HepG2 (cell line): Measurements from ENCODE around the gene RAB40AL. TPM values are rescaled to one million over a fixed set of nuclear protein-coding genes. Genes with fewer than 3 reads are reported as not detected.

ENCODE experiments used
- ATAC-seq: fragments of 200-7000 bp; cut with Tn5 transposase; 3 replicates; pipeline ENCODE4 v1.9.1; 2020; ENCODE audit warnings: mild to moderate bottlenecking, moderate library complexity
- BruUV-seq: library from RNA; stranded (reverse); fragments of 400-500 nt; replicated peaks from 2 replicates; lab custom pipeline; 2021; lab: Mats Ljungman, UMichigan
- CTCF ChIA-PET: fragments of 300-600 bp; formaldehyde crosslinking; extraction: SDS; loops from one replicate; lab custom pipeline; 2021; ENCODE audit warnings: low total read pairs, inconsistent platforms, low intra/inter-chr PET ratio; lab: Yijun Ruan, JAX
- POLR2A ChIA-PET: fragments of 350-600 bp; sonication (Branson Sonifier 250); formaldehyde crosslinking; loops from one replicate; lab custom pipeline; 2020; ENCODE audit warnings: antibody characterized with exemption, inconsistent platforms; lab: Yijun Ruan, JAX
- DNase-seq: peaks from one replicate; pipeline ENCODE4 v3.0.0-alpha.2; 2015; ENCODE audit warnings: low spot score
- FAIRE-seq: peaks from 3 replicates; lab custom pipeline; 2011; peaks lifted over from hg19 to GRCh38; lab: Jason Lieb, UNC
- H2AFZ ChIP-seq: one replicate; pipeline ENCODE4 v1.6.1; 2011; ENCODE audit warnings: low read length, inconsistent platforms
- H3K27ac ChIP-seq: fragments of 300-600 bp; 3 replicates; pipeline ENCODE4 v1.8.0; 2011; ENCODE audit warnings: mixed run types, mild to moderate bottlenecking, mixed read lengths, low read length, inconsistent platforms; ENCODE audit not compliant: insufficient read depth; ENCODE audit errors: extremely low read length
- H3K27me3 ChIP-seq, 2 experiments: fragments of 200-600 bp in 1 of 2; 2 replicates in 1 of 2; 3 replicates in 1 of 2; pipeline versions ENCODE4 v1.6.0 to v1.8.0; 2011; ENCODE audit warnings: low read length in 2 of 2, mild to moderate bottlenecking in 2 of 2, moderate library complexity in 2 of 2, inconsistent platforms in 1 of 2; ENCODE audit not compliant: insufficient read depth in 2 of 2, control insufficient read depth in 1 of 2
- H3K36me3 ChIP-seq, 2 experiments: fragments of 200-600 bp in 1 of 2; replicated peaks in 1 of 2; 2 replicates in 1 of 2; 3 replicates in 1 of 2; pipeline versions ENCODE4 v1.5.1 to v1.8.0; 2011; ENCODE audit warnings: low read length in 2 of 2, inconsistent platforms in 1 of 2; ENCODE audit not compliant: insufficient read depth in 2 of 2, control insufficient read depth in 1 of 2
- H3K4me1 ChIP-seq: 2 replicates; pipeline ENCODE4 v1.5.1; 2012; ENCODE audit warnings: low read length, inconsistent platforms; ENCODE audit not compliant: insufficient read depth
- H3K4me2 ChIP-seq: 2 replicates; pipeline ENCODE4 v1.6.0; 2011; ENCODE audit warnings: low read depth, low read length, inconsistent platforms
- H3K4me3 ChIP-seq, 3 experiments: fragments of 200-600 bp in 1 of 3; sonication (generic), shearing (Covaris generic) in 1 of 3; replicated peaks in 1 of 3; 2 replicates each; pipeline ENCODE4 v1.5.1; 2011 to 2016; ENCODE audit warnings: low read length in 3 of 3, inconsistent platforms in 2 of 3, low read depth in 2 of 3, mild to moderate bottlenecking in 2 of 3, control low read depth in 1 of 3, mixed read lengths in 1 of 3; ENCODE audit not compliant: insufficient read depth in 1 of 3
- H3K79me2 ChIP-seq: one replicate; pipeline ENCODE4 v1.6.1; 2011; ENCODE audit warnings: low read length, inconsistent platforms; ENCODE audit not compliant: insufficient read depth
- H3K9ac ChIP-seq: 2 replicates; pipeline ENCODE4 v1.6.0; 2011; ENCODE audit warnings: mild to moderate bottlenecking, low read depth, low read length, inconsistent platforms; ENCODE audit not compliant: insufficient read depth
- H3K9me3 ChIP-seq: 2 replicates; pipeline ENCODE4 v1.5.1; 2012; ENCODE audit warnings: mild to moderate bottlenecking, low read length
- H4K20me1 ChIP-seq: 2 replicates; pipeline ENCODE4 v1.6.0; 2011; ENCODE audit warnings: inconsistent platforms, mild to moderate bottlenecking, low read length, moderate library complexity; ENCODE audit not compliant: insufficient read depth
- FOXA1 ChIP-seq, 2 experiments: fragments of 450-650 bp in 1 of 2; sonication (generic) in 1 of 2; formaldehyde crosslinking in 1 of 2; IDR thresholded peaks; 2 replicates each; pipeline versions ENCODE4 v1.4.0 to v1.6.1; 2016 to 2020; ENCODE audit warnings: missing genetic modification reagents in 1 of 2
- HNRNPH1 ChIP-seq: fragments of 200-400 bp; formaldehyde crosslinking; optimal IDR thresholded peaks from 2 replicates; pipeline ENCODE3; 2017; ENCODE audit warnings: mild to moderate bottlenecking, low read depth, low read length
- ISX ChIP-seq: sonication (generic); formaldehyde crosslinking; conservative IDR thresholded peaks from 2 replicates; pipeline ENCODE4 v1.5.0; 2020; ENCODE audit warnings: missing genetic modification reagents
- NCOA5 ChIP-seq: sonication (generic); formaldehyde crosslinking; IDR thresholded peaks from 2 replicates; pipeline ENCODE4 v1.4.0; 2020; ENCODE audit warnings: missing genetic modification reagents
- NFRKB ChIP-seq: fragments of 450-650 bp; IDR thresholded peaks from 2 replicates; pipeline ENCODE4 v1.6.1; 2017
- NRL ChIP-seq: sonication (generic); formaldehyde crosslinking; IDR thresholded peaks from 2 replicates; pipeline ENCODE4 v1.5.0; 2020; ENCODE audit warnings: missing genetic modification reagents, mild to moderate bottlenecking, moderate library complexity, borderline replicate concordance
- ZBTB38 ChIP-seq: sonication (generic); formaldehyde crosslinking; IDR thresholded peaks from 2 replicates; pipeline ENCODE4 v1.5.1; 2020; ENCODE audit warnings: mild to moderate bottlenecking, missing genetic modification reagents
- ZBTB7B ChIP-seq: sonication (generic); formaldehyde crosslinking; IDR thresholded peaks from 2 replicates; pipeline ENCODE4 v1.4.0; 2020; ENCODE audit warnings: missing genetic modification reagents
- ZFP36 ChIP-seq: fragments of 150-350 bp; IDR thresholded peaks from 2 replicates; pipeline ENCODE4 v1.6.1; 2018; ENCODE audit warnings: borderline replicate concordance, low read length, low read depth; ENCODE audit not compliant: partially characterized antibody
- ZFP41 ChIP-seq: sonication (generic); formaldehyde crosslinking; IDR thresholded peaks from 2 replicates; pipeline ENCODE4 v1.4.0; 2020; ENCODE audit warnings: mild to moderate bottlenecking, missing genetic modification reagents, borderline replicate concordance
- ZNF30 ChIP-seq: sonication (generic); formaldehyde crosslinking; IDR thresholded peaks from 2 replicates; pipeline ENCODE4 v1.5.0; 2020; ENCODE audit warnings: mild to moderate bottlenecking, missing genetic modification reagents
- ZNF337 ChIP-seq: sonication (generic); formaldehyde crosslinking; IDR thresholded peaks from 2 replicates; pipeline ENCODE4 v1.5.1; 2020; ENCODE audit warnings: missing genetic modification reagents, low read depth, mild to moderate bottlenecking, borderline replicate concordance
- ZNF839 ChIP-seq: sonication (generic); formaldehyde crosslinking; IDR thresholded peaks from 2 replicates; pipeline ENCODE4 v1.4.0; 2020; ENCODE audit warnings: missing genetic modification reagents, mild to moderate bottlenecking, borderline replicate concordance
- WGBS: methylation state at CpG from one replicate; pipeline ENCODE4 v1.1.6; 2017; ENCODE audit warnings: low lambda C conversion rate; 5-methylcytosine and 5-hydroxymethylcytosine counted together
- in situ Hi-C: cut with HindIII; loops from 2 replicates; pipeline ENCODE4 v1.10.0; 2017; ENCODE audit warnings: low pct_unique_long_range_greater_than_20kb; ENCODE audit not compliant: extremely low pct_ligation_motif_present
- intact Hi-C: fragments of 100-400 bp; cut with micrococcal nuclease; formaldehyde crosslinking; loops from one replicate; pipeline ENCODE4 v1.10.0; 2022; ENCODE audit not compliant: unreplicated experiment
- polyA plus RNA-seq, 8 experiments: library from polyadenylated mRNA; depleted of rRNA in 3 of 8; stranded (reverse) in 7 of 8; unstranded in 1 of 8; fragments of >200 nt; fragmentation: Illumina TruSeq in 4 of 8; extraction: Trizol in 4 of 8; gene quantifications; 2 replicates each; pipeline versions ENCODE4 v1.2.1 to v1.2.3, GENCODE V29; 2011 to 2016; ENCODE audit warnings: low read depth in 4 of 8, missing spikeins in 1 of 8, mixed read lengths in 1 of 8; ENCODE audit not compliant: insufficient read depth in 1 of 8
- total RNA-seq, 5 experiments: library from RNA; depleted of rRNA; stranded (reverse); fragments of >200 nt; fragmentation: Illumina TruSeq; extraction: Trizol; gene quantifications; 2 replicates each; pipeline ENCODE4 v1.2.3, GENCODE V29; 2016; ENCODE audit warnings: low read depth in 1 of 5
- TF ChIP-seq, protein P1 (sequence below): sonication (generic); formaldehyde crosslinking; IDR thresholded peaks from 2 replicates; pipeline ENCODE4 v1.4.0; 2020; ENCODE audit warnings: missing genetic modification reagents; ENCODE audit errors: not compliant biosample characterization
- TF ChIP-seq, protein P2 (sequence below), 2 experiments: sonication (generic) in 1 of 2; formaldehyde crosslinking in 1 of 2; IDR thresholded peaks; 2 replicates each; pipeline versions ENCODE4 v1.5.1 to v1.6.1; 2011 to 2020; ENCODE audit warnings: borderline replicate concordance in 1 of 2, low read depth in 1 of 2, low read length in 1 of 2, mild to moderate bottlenecking in 1 of 2, missing genetic modification reagents in 1 of 2, moderate library complexity in 1 of 2
- TF ChIP-seq, protein P3 (sequence below): sonication (generic); formaldehyde crosslinking; IDR thresholded peaks from 2 replicates; pipeline ENCODE4 v1.4.0; 2020; ENCODE audit warnings: mild to moderate bottlenecking, missing genetic modification reagents

Gene RAB40AL
- total and polyA plus RNA-seq, 2 of the 13 experiments (the other 11 are each of a cell fraction or from before 2014, with no cell fraction given) = 0.08 to 0.40 TPM

DNA sequence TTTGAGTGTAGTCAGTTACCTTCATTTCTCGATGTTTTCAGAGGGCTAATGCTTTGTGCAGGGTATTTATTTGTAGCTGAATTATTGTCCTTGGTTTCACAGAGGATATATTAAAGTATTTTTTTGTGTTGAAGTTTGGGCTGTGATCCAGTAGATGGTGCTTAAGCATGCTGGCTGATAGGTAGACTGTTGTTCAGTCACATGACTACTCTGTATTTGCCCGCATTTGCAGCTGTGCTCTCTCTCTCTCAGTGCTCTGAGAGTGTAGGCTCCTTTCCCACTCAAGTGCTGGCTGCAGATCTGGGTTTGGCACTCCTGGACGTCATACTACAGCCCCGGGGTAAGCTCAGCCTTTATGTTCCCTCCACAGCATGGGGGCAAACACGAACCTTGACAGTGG lies 21.7 kb downstream of the RAB40AL start (continued):
- TF ChIP-seq ISX (no peak), NFRKB (no peak)

DNA sequence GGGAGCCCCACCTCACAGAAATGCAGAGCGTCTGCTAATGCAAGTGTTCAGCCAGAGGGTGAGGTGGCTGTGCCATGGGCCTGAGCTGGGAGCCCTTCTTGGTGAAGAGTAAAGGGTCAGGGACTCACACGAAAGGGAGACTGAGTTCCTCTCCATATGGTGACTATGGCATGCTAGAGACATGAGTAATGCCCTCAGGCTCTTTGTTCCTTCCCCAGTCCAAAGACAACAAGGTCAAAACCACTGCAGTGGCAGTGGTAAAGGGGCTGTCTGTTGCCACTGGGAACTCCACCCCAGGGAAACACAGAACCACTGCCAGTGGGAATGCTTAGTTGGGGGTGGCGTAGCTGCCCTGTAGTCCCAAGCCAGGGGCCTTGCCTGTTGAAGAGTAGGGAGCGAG lies 22.4 kb downstream of the RAB40AL start:
- Histone ChIP-seq H3K4me1 (no peaks in the 10 kb centered on the region), H3K4me3 (no peak overlapping the region), H4K20me1 (no peaks in the 10 kb centered on the region), H3K27me3 (no peaks in the 10 kb centered on the region), H2AFZ (no peak overlapping the region), H3K27ac (no peak overlapping the region), H3K36me3 (no peaks in the 10 kb centered on the region), H3K4me2 (no peak overlapping the region), H3K9ac (no peak overlapping the region), H3K79me2 (no peaks in the 10 kb centered on the region), H3K9me3 (no peaks in the 10 kb centered on the region)
- TF ChIP-seq ZNF30 (CRISPR knock-in tag) (no peak), ZBTB38 (CRISPR knock-in tag) (no peak), ZNF337 (CRISPR knock-in tag) (no peak), ZFP36 (no peak), ZFP41 (CRISPR knock-in tag) (no peak), HNRNPH1 (no peak), ZNF839 (no peak), NCOA5 (CRISPR knock-in tag) (no peak), NRL (CRISPR knock-in tag) (no peak), FOXA1 (IDR thresholded peaks at IDR 0.05) (no peak), FOXA1 (CRISPR knock-in tag; IDR thresholded peaks at IDR 0.05) (no peak), ZBTB7B (CRISPR knock-in tag) (no peak)
- TF ChIP-seq, protein P1, sequence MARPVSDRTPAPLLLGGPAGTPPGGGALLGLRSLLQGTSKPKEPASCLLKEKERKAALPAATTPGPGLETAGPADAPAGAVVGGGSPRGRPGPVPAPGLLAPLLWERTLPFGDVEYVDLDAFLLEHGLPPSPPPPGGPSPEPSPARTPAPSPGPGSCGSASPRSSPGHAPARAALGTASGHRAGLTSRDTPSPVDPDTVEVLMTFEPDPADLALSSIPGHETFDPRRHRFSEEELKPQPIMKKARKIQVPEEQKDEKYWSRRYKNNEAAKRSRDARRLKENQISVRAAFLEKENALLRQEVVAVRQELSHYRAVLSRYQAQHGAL (CRISPR knock-in tag) = no peak
- TF ChIP-seq, protein P2, sequence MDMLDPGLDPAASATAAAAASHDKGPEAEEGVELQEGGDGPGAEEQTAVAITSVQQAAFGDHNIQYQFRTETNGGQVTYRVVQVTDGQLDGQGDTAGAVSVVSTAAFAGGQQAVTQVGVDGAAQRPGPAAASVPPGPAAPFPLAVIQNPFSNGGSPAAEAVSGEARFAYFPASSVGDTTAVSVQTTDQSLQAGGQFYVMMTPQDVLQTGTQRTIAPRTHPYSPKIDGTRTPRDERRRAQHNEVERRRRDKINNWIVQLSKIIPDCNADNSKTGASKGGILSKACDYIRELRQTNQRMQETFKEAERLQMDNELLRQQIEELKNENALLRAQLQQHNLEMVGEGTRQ (IDR thresholded peaks at IDR 0.05; ENCODE audit: low read depth, low read length) = no peak
- TF ChIP-seq, protein P2 (CRISPR knock-in tag; IDR thresholded peaks at IDR 0.05; ENCODE audit: borderline replicate concordance) = no peak
- TF ChIP-seq, protein P3, sequence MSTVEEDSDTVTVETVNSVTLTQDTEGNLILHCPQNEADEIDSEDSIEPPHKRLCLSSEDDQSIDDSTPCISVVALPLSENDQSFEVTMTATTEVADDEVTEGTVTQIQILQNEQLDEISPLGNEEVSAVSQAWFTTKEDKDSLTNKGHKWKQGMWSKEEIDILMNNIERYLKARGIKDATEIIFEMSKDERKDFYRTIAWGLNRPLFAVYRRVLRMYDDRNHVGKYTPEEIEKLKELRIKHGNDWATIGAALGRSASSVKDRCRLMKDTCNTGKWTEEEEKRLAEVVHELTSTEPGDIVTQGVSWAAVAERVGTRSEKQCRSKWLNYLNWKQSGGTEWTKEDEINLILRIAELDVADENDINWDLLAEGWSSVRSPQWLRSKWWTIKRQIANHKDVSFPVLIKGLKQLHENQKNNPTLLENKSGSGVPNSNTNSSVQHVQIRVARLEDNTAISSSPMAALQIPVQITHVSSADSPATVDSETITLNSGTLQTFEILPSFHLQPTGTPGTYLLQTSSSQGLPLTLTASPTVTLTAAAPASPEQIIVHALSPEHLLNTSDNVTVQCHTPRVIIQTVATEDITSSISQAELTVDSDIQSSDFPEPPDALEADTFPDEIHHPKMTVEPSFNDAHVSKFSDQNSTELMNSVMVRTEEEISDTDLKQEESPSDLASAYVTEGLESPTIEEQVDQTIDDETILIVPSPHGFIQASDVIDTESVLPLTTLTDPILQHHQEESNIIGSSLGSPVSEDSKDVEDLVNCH (CRISPR knock-in tag) = no peak
- in situ Hi-C loops (loop anchor here (10.0 kb wide), 1 partner anchor 195 kb away; no protein-coding TSS in a partner anchor), intact Hi-C loops (loop anchor here (10.0 kb wide), 1 partner anchor 95 kb away; no protein-coding TSS in a partner anchor)
- FAIRE-seq (no peak), ATAC-seq (no peak), DNase-seq (no peak)
- no CpG with 5 or more reads among the region's 4 CpGs for WGBS
- CTCF ChIA-PET = no interaction called here
- POLR2A ChIA-PET = no interaction called here
- no TSS peak for BruUV-seq
